ENCODE measurements around the gene HEPHL1.
A peak's percentile ranks its signal among the peaks of the same experiment; 100 is the strongest.
"Not testable (repeated sequence)": the region's sequence is repeated elsewhere in the genome, so short reads cannot be mapped to it uniquely, and the experiment has no call there.

HEPHL1 gene, protein sequence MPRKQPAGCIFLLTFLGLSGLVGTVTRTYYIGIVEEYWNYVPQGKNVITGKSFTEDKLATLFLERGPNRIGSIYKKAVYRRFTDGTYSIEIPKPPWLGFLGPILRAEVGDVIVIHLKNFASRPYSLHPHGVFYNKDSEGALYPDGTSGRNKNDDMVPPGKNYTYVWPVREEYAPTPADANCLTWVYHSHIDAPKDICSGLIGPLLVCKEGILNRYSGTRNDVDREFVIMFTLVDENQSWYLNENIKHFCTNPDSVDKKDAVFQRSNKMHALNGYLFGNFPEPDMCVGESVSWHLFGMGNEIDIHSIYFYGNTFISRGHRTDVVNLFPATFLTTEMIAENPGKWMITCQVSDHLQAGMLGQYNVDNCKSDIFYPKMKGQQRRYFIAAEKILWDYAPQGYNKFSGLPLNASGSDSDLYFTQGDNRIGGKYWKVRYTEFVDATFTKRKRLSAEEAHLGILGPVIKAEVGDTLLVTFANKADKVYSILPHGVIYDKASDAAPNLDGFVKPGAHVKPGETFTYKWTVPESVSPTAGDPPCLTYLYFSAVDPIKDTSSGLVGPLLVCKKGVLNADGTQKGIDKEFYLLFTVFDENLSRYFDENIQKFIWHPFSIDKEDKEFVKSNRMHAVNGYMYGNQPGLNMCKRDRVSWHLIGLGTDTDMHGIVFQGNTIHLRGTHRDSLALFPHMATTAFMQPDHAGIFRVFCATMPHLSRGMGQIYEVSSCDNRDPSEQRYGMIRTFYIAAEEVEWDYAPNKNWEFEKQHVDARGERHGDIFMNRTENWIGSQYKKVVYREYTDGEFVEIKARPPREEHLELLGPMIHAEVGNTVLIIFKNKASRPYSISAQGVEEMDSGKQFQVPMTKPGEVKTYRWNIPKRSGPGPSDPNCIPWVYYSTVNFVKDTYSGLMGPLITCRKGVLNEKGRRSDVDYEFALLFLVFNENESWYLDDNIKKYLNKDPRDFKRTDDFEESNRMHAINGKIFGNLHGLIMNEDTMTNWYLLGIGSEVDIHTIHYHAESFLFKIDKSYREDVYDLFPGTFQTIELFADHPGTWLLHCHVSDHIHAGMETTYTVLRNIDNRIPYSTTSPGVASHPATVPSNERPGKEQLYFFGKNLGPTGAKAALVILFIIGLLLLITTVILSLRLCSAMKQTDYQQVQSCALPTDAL

DNA sequence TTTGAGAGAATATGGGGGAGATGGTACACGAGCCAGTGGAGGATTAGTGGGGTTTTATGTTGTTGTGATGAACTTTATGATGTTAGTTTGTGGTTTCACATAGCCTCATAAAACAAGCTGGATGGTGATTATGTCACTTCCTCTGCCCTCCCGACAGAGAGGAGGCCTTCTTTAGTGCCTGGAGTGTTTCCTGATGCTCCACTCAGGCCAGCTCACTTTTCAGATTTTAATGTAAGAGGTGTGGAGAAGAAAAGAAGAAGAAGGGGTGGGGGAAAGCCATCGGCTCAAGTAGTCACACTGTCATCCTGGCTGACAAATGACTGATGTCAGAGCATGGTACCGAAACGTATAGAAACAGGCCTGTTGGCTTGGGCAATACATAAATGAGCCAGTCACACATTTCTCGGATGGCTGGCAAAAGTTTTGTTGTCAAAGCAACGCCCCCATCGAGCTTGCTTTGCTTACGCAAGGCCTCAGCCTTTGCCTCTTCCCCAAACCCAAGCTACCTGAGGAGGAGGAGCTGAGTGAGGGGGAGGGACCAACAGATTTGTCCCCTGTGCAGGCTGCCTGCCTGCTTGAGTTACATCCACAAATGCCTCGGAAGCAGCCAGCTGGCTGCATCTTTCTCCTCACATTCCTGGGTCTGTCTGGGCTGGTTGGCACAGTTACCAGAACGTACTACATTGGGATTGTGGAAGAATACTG, at the start of gene HEPHL1:
Gene HEPHL1 (plus strand): TSS at position 578 of the 705 bp plus-strand sequence. CDS start 15 bp downstream, at position 593.
- intact Hi-C loops (cut with DNase I): no loop called here
- DNase-seq: peak in 1 of 10 donors; percentile 71

DNA sequence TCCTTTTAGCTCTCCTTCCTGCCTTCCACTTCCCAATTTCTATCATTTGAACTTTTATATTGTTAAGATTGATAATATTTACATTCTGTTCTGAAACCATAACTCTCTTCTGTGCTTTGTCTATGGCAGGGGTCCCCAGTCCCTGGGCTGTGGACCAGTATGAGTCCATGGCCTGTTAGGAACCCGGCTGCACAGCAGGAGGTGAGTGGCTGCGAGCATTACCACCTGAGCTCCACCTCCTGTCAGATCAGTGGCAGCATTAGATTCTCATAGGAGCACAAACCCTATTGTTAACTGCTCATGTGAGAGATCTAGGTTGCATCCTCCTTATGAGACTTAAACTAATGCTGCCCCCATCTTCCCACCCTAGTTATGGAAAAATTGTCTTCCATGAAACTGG, 48.4 kb upstream of the HEPHL1 start:
- no peak for DNase-seq
- intact Hi-C loops (cut with DNase I): no loop called here

DNA sequence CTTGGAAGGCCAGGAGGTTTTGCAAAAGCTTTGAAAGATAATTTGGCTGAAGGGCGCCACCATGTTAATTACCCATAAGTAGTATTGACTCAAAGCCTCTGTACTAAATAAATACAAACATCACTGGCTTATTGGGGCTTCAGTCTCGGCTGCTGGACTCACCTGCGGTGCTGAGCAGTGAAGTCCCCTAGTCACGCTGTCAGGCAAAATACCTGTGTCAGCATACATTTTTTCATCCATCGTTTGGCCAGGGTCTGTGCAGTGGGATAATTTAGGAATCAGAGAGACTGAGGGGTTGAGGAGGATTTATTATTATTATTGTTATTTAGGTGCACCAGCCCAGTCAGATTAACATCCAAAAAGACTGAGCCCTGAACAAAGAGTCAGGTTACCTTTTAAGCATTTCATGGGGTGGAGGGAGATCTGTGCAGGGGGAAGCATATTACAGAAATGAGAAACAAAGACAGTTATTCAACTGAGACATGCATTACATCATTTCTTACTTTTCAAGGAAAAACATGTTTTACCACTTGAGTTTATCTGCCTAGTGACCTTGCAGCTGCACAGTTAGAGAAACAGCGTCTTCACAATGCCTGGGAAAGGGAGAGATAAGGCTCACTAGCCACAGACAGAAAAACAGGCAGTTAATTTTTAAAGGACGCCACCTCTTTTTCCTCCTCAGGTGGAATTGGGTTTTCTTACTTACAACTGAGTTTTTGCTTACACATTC, 47.7 kb upstream of the HEPHL1 start:
- intact Hi-C loops (cut with DNase I); DNase-seq: not testable (repeated sequence)

DNA sequence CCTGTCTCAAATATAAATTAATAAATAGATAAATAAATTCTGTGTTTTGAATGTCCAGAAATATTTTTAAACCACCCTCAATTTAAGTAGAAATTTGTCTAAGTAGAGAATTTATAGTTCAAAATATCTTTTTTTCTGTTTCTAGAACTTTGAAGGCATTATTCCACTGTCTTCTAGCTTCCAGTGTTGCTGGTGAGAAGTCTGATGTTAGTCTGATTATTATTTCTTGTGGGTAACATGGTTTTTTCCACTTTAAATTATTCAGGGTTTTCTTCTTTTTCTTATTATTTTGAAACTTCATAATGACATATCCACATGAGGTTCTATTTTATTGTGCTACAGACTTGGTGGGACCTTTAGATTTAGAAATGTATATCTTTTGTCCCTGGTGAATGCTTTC, 46.4 kb upstream of the HEPHL1 start:
- no peak for DNase-seq
- intact Hi-C loops (cut with DNase I): no loop called here

DNA sequence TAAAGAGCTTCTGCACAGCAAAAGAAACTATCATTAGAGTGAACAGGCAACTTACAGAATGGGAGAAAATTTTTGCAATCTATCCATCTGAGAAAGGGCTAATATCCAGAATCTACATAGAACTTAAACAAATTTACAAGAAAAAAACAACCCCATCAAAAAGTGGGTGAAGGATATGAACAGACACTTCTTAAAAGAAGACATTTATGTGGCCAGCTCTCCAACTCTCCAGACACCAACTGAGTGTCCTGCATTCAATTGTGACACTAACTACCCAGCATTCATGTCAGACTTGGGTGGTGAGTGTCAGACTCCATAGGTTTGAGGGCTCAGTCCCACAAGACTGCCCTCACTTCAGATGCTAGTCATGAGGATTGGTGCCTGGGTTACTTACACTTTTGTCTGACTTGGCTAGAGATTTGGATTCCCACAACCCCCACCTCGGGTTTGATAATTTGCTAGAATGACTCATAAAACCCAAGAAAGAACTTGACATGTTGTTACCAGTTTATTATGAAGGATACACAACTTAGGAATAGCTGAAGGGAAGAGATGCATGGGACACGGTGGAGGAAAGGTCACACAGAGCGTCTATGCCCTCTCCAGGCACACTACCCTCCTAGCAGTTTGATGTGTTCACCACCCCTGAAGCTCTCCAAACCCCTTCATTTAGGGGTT, 44.4 kb upstream of the HEPHL1 start:
- DNase-seq; intact Hi-C loops (cut with DNase I): not testable (repeated sequence)

DNA sequence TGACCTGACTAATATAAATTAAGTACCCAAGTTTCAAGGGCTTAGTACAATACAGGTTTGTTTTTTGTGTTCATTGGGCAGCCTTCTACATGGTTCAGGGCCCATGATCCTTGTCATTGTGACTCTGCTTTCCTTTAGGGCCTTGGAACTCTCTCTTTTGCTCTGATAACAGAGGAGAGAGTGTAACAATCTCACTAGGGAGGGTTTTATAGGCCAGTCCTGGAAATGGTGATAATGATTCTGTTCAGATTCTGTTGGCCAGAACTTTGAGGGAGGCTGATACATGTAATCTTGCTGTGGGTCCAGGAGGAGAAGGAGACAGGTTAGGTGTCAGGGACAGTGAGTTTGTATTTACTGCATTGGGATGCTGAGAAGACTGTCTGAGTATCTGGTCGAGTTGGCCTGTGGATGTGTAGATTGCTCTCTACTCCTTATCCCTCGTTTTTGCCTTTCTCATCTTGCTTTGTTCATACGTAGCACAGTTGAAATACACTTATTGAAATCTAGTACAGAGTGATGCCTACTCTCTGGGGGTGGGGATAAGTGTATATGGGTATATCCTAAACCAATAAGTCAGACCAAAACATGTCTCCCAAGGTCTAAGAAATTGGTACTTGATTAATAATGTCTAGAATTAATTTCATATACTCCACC, 37.5 kb upstream of the HEPHL1 start:
- DNase-seq: no peak
- intact Hi-C loops (cut with DNase I): no loop called here

DNA sequence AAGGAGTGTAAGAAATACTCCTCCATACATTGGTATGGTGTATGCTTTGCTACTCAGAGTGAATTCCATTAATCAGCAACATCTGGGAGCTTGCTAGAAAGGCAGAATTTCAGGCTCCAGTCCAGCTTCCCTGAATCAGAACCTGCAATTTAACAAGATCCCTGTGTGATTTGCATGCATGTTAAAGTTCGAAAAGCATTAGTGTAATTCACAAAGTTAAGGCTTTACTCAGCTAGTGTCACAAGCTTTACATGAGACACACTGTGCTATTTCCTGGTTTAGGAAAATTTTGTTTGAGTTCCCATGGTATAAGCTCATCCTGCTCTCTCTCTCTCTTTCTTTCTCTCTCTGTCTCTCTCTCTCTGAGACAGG, 37.0 kb upstream of the HEPHL1 start:
- intact Hi-C loops (cut with DNase I): no loop called here
- DNase-seq: no peak

DNA sequence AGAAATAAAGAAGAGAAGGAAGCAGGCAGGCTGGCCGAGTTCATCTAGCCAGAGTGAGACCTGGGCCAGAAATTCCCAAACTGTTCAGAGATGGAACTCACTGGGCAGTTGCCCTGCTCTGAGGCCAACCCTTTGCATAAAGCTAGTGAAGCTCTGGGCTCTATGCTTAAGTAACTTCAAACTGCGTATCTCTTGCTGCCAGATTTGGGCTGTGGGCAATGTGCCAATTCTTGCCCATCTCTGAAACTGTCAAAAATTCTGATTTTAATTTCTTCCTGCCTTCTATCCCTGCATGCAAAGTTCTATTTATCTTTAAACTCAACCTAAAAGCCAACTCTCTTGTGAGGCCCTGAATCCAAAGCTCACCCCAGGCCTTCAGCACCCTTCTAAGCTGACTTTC, 36.2 kb upstream of the HEPHL1 start:
- peak in 1 of 10 donors; percentile 44 for DNase-seq
- intact Hi-C loops (cut with DNase I): no loop called here

DNA sequence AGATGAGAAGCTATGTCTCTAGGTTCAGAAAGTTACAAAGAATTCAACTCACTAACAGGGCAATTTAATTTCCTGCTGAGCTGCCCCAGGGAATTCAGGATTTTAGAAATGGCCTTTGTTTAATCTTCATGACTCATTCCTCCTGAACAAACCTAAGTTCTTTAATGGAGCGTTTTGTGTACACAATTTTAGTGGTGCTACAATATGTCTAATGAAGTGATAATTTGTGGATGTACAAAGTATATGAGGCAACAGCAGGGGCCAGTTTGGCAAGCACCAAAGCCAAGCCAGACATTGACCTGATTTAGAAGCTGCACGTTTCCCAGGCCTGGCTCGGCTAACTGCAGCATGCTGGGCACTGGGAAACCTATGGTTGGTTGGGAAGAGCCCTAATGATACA, 34.4 kb upstream of the HEPHL1 start:
- intact Hi-C loops (cut with DNase I): no loop called here
- peak in 1 of 10 donors; percentile 38 for DNase-seq

DNA sequence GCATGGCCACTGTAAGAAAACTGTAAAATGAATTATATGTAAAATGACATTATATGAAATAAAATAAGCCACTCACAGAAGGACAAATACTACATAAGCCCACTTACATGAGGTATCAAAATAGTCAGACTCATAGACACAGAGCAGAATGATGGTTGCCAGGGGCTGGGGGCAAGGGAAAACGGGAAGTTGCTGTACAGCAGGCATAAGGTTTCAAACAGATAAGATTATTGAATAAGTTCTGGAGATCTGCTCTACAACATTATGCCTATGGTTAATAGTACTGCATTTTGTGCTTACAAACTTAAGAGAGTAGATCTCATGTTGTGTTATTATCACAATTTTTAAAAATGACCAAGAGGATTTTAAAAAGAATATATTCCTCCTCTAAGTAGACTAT, 32.7 kb upstream of the HEPHL1 start:
- no peak for DNase-seq
- intact Hi-C loops (cut with DNase I): no loop called here

DNA sequence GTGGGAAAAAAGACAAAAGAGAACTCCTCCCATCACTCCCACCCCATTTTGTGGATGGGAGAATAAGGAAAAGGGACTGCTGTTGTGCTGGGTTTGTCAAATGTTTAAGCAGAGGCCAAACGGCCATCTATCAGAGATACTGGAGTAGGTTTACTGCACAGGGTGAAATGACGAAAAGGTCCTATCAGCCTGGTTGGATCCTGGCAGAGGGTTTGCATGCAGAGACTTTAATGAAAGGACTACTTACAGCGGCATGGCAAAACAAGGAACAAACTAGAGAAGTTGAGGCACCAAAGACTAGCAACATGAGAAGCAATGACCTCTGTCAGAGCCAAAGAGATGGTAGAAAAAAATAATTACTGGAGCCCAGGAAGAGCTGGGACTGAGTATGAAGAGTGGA, 32.2 kb upstream of the HEPHL1 start:
- intact Hi-C loops (cut with DNase I): no loop called here
- no peak for DNase-seq

DNA sequence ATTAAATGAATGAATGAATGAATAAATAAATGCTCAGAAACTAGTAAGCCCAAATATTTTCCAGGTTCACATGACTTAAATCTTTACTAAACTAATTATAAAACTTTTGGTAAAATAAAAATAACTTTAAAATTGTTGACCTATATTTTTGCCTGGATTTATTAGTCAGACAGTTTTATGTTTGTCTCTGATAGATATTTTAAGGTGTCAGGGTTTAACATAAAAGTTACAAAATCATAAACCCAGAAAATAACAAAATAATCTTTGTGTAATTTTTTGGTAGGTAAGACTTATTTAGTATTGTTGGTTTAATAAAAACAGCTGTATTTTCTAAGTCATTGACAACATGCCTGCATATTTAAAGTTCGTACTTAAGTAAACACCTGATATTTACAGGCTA, 27.4 kb upstream of the HEPHL1 start:
- DNase-seq: no peak
- intact Hi-C loops (cut with DNase I): no loop called here

DNA sequence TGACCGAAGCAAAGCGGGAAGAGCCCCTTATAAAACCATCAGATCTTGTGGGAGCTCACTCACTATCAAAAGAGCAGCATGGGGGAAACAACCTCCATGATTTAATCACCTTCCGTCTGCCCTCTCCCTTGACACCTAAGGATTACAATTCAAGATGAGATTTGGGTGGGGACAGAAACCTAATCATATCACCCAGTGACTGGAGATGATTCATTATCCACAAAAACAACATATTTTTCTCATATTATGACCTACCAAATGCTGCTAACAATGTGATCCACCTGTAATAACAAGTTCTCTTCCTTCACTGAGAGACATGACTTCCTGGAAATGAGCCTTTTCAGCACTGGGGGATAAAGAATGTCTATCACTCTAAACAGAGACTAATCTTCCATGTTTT, 23.4 kb upstream of the HEPHL1 start:
- intact Hi-C loops (cut with DNase I): no loop called here
- DNase-seq: no peak

DNA sequence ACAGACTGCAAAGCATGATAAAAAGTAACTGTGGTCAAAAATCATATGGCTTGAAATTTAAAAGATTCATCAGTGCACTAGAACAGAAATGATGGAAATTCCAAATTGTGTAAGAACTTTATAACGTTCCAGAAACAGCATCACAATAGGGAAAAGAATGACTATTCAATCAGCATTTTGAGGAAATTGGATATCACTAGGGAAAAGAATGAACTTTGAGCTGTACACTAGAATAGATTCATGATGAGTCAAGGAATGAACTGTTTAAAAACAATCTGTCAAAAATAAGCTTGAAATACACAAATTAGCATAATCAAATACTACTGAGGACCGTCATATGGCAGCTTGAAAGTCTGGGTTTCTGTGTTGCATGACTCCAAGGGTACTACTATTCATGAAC, 20.5 kb upstream of the HEPHL1 start:
- intact Hi-C loops (cut with DNase I): no loop called here
- no peak for DNase-seq

DNA sequence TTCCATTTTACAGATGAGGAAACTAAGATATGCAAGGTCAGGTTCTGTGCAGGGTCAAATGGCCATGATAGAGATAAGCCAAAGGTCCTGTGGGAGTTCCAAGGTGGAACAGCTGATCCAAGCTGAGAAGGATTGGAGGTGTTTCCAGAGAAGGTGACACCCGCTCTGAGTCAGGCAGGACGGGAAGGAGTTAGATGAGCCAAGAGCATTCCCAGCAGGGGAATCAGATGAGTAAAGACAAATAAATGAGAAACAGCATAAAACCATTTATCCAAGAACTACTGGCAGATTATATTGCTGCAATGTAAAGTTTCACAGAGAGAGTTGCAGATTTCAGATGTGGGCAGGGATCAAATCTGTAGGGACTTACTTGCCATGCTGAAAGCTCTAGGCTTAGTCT, 18.9 kb upstream of the HEPHL1 start:
- intact Hi-C loops (cut with DNase I): no loop called here
- DNase-seq: no peak

DNA sequence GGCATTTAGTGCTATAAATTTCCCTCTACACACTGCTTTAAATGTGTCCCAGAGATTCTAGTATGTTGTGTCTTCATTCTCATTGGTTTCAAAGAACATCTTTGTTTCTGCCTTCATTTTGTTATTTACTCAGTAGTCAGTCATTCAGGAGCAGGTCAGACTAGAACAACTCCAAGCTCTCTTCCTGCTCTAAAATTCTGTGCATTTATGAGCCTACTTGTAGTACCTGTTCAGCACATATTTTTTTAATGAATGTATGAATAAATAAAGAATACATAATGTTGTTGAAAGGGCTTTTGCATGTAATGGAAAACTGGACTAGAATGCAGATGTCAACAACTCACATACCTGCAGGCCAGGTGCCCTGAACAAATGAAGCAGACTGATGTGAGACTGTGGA, 13.7 kb upstream of the HEPHL1 start:
- no peak for DNase-seq
- intact Hi-C loops (cut with DNase I): no loop called here

DNA sequence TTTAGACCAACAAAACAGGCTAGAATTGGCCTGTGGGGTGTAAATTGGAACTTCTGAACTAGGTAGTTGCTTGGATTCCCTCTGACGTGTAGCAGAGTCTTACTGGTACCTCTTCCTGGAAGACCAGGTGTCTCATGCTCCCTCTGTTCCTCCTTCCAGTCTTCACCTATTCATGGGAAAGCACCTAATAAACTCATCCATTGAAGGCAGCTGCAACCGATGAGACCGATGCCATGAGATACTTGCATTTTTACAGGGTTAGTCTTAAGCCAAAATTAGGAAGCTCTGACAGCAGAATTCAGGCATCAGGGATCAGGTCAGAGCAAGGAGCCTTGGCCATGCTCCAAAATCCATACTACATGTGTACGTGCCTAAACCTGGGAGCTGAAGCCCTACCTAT, 13.2 kb upstream of the HEPHL1 start:
- intact Hi-C loops (cut with DNase I): no loop called here
- DNase-seq: no peak

DNA sequence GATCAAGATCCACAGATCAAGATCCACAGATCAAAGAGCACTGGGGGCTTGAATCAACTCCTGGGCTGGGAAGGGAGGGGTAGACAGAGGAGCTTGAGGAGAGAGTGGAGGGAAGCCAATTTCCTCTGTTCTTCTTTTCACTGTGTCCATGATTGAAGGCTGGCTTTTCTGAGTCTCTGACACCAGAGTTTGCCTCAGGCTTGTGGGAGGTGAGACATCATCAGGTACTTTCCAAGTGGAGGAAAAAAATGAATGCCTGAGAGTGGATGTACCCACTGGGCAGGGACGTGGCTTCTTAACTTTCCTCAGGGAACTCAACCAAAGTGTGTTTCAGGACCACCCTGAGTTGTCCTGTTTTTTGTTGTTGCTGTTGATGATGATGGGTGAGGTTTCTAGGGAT, 11.0 kb upstream of the HEPHL1 start:
- no peak for DNase-seq

DNA sequence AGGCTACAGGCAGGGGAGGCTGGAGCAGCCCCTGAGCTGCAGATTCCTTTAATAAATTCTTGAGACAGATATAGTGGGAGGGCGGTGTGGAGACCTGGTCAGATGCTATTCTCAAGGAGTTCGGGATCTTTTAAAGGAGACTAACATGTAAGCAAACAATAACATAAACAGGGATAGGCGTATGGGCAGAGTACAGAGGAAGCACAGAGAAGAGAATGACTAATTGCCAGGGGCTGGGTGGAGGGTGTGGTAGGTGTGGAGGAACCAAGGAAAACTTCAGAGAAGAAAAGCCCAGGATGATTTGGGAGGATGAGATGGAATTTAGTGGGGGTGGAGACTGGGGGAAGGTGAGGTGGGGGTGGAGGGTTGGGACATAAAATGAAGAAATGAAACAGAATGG, 9.7 kb upstream of the HEPHL1 start:
- intact Hi-C loops (cut with DNase I): no loop called here

More for the DNA sequence above, 11.0 kb upstream of the HEPHL1 start:
- intact Hi-C loops (cut with DNase I): no loop called here

More for the DNA sequence above, 9.7 kb upstream of the HEPHL1 start:
- no peak for DNase-seq
